GM20000 (cell line): ENCODE results near the gene CFAP58.

Source experiments
- DNase-seq: peaks from one replicate; pipeline ENCODE4 v3.0.0; 2012; ENCODE audit warnings: low spot score
- TF ChIP-seq, protein P1 (sequence below): IDR thresholded peaks from 2 replicates; pipeline ENCODE4 v1.5.1; 2012; ENCODE audit warnings: mild to moderate bottlenecking, control low read depth; ENCODE audit errors: extremely low read depth, missing control alignments

CFAP58 gene

DNA sequence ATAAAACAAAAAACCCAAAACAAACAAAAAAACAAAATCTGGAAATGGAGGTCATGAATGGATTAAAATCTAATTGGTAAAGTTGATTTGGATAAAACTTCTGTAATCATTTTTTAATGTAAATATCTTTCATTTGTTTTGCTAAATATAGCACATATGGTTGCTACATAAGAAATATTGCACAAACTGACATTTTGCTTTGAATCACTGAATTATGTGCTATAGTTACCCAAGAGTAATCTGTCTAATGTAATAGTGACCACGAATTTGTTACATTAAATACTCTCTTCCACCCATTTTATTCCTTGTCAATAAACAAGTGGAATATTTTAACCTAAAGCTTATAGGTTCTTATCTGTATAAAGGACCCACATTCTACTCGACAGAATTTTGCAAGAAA, 6.2 kb downstream of the CFAP58 start:
- no peak for DNase-seq
- TF ChIP-seq, protein P1, sequence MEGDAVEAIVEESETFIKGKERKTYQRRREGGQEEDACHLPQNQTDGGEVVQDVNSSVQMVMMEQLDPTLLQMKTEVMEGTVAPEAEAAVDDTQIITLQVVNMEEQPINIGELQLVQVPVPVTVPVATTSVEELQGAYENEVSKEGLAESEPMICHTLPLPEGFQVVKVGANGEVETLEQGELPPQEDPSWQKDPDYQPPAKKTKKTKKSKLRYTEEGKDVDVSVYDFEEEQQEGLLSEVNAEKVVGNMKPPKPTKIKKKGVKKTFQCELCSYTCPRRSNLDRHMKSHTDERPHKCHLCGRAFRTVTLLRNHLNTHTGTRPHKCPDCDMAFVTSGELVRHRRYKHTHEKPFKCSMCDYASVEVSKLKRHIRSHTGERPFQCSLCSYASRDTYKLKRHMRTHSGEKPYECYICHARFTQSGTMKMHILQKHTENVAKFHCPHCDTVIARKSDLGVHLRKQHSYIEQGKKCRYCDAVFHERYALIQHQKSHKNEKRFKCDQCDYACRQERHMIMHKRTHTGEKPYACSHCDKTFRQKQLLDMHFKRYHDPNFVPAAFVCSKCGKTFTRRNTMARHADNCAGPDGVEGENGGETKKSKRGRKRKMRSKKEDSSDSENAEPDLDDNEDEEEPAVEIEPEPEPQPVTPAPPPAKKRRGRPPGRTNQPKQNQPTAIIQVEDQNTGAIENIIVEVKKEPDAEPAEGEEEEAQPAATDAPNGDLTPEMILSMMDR: no peak

DNA sequence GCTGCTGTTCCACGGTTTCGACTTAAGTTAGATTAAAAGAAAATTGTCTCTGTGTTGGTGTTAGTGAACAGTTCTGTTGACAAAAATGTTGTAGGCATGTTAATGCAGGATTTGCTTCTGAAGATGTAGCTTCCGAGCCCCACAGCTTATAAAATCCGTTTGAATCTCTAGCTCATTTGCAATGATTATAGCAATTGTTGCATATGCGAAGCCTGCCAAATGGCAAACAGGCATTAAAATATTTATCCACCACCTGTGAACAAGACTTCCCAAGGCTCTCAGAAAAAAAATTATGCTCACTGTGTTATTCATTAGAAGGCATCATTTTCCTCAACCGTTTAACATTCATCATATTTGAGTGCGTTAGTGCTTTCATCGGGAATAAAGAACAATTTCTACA, 14.3 kb downstream of the CFAP58 start:
- TF ChIP-seq, protein P1: no peak
- DNase-seq: no peak

- TF ChIP-seq, protein P1: no peak
- DNase-seq: no peak
These were observed 14.7 kb downstream of the CFAP58 start for GRCh38 chr10:104368381-104368780.

DNA sequence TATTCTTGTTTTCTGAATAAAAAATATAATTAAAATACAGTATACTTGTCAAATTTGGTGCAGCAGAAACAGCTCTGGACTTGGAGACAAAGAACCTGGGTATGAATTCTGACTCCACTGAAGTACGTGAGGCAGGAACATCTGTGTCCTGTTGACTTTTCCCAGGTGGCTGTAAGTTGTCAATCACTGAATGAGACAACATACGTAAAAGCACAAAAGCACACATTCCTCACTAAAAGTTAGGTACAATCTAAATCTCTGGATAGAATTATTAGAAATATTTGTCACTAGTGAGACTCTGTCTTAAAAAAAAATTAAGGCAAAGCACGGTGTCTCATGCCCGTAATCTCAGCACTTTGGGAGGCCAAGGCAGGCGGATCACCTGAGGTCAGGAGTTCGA, 18.1 kb downstream of the CFAP58 start:
- TF ChIP-seq, protein P1: no peak
- DNase-seq: no peak

DNA sequence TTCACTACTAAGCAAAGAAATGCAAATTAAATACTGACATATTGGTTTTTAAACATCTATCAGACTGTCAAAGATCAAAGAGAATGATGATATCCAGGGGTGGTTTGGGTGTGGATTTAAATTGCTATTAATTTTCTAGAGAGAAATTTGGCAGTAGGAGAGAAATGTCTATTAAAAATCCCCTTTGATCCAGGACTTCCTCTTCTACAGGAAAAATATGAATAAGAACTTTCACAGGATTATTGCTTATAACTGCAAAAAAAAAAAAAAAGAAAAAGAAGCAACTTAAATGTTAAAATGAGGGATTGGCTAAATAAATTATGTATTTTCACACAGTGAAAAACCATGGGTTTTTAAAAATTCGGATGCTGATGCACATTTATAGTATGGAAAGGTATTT, 21.0 kb downstream of the CFAP58 start:
- DNase-seq: no peak
- TF ChIP-seq, protein P1: no peak

- TF ChIP-seq, protein P1: no peak
- no peak for DNase-seq
These were observed 23.2 kb downstream of the CFAP58 start for GRCh38 chr10:104376784-104377300.

DNA sequence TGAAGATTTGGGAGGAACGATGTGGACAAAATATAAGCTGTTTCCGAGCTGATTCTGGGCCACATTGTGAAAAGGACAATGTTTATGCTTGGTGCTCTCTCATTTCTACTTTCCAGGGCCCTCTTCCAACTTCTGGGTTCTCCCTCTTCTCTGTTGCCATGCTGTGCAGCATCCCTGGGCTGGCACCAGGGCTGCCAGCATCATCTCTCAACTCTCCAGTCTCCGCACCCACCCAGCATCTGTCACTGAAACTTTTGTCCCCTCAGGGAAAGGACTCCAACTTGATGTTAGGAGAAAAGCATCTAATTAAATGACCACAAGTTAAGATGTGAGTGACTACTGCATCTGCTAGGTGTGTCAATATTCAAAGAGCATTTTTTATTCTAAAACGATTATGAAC, 26.7 kb downstream of the CFAP58 start:
- no peak for DNase-seq
- TF ChIP-seq, protein P1: no peak
